Testis (tissue), 2 donors: ENCODE results near the gene PLA1A.

Experiments
- POLR2A ChIP-seq: fragments of 450-650 bp; IDR thresholded peaks from one replicate; pipeline ENCODE4 v1.6.1; 2017; ENCODE audit warnings: antibody characterized with exemption, mild to moderate bottlenecking, moderate library complexity
- TF ChIP-seq, protein P1 (sequence below), 3 experiments: fragments of 450-650 bp in 2 of 3; fragments of 200-600 bp in 1 of 3; sonication (generic) in 1 of 3; IDR thresholded peaks; one replicate each; pipeline ENCODE4 v1.5.1; 2016 to 2019; ENCODE audit warnings: antibody characterized with exemption in 3 of 3, mild to moderate bottlenecking in 2 of 3, moderate library complexity in 1 of 3

DNA sequence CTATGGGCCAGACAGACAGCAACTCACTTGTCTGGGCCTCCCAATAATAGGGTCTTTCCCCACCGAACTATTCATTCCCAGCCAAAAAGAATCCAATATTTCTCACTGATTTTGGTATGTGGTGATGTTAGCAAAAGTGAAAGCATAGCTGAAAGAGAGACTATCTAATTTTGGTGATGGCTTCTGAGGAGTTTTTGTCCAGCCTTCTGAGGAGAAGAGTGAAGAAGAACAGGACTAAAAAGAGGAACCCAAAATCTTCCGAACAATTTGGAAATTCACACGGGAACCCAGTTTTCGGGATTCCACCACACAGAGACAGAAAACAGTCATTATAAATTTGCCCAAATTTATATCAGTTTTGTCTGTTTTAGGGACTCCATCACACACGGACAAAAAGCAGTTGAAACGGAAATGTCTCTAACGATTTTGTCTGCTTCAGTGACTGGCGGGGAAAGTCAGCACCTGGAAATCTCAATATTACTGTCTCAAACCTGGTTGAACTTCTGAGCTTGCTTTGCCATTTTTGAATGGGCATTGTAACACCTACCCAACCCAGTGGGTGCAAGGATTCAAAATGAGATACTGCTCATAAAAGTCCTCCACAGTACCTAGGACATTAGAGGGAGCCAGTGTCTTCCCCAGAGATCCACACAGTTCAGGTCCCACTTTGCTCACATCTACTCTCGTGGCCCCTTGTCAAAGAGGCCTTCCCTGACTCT, 47.3 kb upstream of the PLA1A start:
- TF ChIP-seq, protein P1, sequence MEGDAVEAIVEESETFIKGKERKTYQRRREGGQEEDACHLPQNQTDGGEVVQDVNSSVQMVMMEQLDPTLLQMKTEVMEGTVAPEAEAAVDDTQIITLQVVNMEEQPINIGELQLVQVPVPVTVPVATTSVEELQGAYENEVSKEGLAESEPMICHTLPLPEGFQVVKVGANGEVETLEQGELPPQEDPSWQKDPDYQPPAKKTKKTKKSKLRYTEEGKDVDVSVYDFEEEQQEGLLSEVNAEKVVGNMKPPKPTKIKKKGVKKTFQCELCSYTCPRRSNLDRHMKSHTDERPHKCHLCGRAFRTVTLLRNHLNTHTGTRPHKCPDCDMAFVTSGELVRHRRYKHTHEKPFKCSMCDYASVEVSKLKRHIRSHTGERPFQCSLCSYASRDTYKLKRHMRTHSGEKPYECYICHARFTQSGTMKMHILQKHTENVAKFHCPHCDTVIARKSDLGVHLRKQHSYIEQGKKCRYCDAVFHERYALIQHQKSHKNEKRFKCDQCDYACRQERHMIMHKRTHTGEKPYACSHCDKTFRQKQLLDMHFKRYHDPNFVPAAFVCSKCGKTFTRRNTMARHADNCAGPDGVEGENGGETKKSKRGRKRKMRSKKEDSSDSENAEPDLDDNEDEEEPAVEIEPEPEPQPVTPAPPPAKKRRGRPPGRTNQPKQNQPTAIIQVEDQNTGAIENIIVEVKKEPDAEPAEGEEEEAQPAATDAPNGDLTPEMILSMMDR (IDR thresholded peaks at IDR 0.05) = no peak
- no peak for TF ChIP-seq POLR2A
